Measurements from ENCODE around the gene CT47C1. TPM values are rescaled to one million over a fixed set of nuclear protein-coding genes. Genes with fewer than 3 reads are reported as not detected.

Gene CT47C1
- total RNA-seq, 1 experiment from 2014 or later, result not detected

DNA sequence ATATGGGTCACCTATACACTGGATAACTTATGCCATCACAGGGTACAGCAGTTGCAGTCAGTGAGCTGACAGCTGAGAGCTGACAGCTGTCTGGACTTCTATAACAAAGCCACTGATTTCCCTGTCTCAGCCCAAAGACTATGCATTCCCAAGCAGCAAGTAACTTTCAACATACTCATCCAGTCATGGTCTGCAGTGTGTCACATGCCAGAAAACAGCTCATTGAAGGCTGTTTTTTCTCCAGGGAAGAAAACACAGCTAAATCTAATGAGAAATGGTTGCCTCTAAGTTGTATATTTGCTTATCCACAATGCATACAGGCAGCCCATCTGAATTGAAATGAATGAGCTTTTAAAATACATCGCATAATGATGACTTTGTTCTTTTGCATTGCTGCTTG, 48.5 kb downstream of the CT47C1 start:
- Histone ChIP-seq H2BK120ac (ENCODE audit: low read depth, low read length, poor library complexity, severe bottlenecking) (no peak overlapping the region), H3K27ac (ENCODE audit: insufficient read length, low read depth, low read length) (no peak overlapping the region), H3K9ac (ENCODE audit: extremely low read depth, insufficient read length, low read length) (no peak overlapping the region), H3K79me2 (ENCODE audit: insufficient read depth, low read length) (no peaks in the 10 kb centered on the region), H2BK20ac (ENCODE audit: low read depth, low read length, poor library complexity, severe bottlenecking) (no peak overlapping the region), H3K4me2 (ENCODE audit: insufficient read depth, insufficient read length, low read length) (no peak overlapping the region), H3K4me1 (ENCODE audit: insufficient read depth, low read length) (no peaks in the 10 kb centered on the region), H3K79me1 (ENCODE audit: insufficient read depth, low read depth, low read length, poor library complexity, severe bottlenecking) (no peaks in the 10 kb centered on the region), H3K27me3 (ENCODE audit: insufficient read depth, low read length) (no peaks in the 10 kb centered on the region), H3K23me2 (ENCODE audit: insufficient read length, low read depth, low read length, poor library complexity, severe bottlenecking) (no peaks in the 10 kb centered on the region), H4K20me1 (ENCODE audit: control insufficient read depth, insufficient read depth, insufficient read length) (no peaks in the 10 kb centered on the region), H3K18ac (ENCODE audit: insufficient read length, low read depth, low read length) (no peak overlapping the region), H3K23ac (ENCODE audit: insufficient read length, low read depth, low read length) (no peak overlapping the region), H2BK12ac (ENCODE audit: insufficient read length, low read depth, low read length) (no peak overlapping the region), H2AFZ (ENCODE audit: low read length) (no peak overlapping the region), H3K9me3 (ENCODE audit: control insufficient read depth, low read depth, low read length) (peaks cover 23% of the 10 kb centered on the region), H3K4ac (ENCODE audit: low read depth, low read length) (no peak overlapping the region), H2BK15ac (ENCODE audit: low read depth, low read length) (no peak overlapping the region), H2BK5ac (ENCODE audit: insufficient read length, low read length) (no peak overlapping the region), H2AK5ac (ENCODE audit: insufficient read length, low read length) (no peak overlapping the region), H3K56ac (ENCODE audit: insufficient read length, low read depth, low read length) (no peak overlapping the region), H4K91ac (ENCODE audit: insufficient read length, low read depth, low read length) (no peak overlapping the region), H4K8ac (replicated peaks; ENCODE audit: insufficient read length, low read depth, low read length) (no peak overlapping the region), H3T11ph (ENCODE audit: low read length) (no peak overlapping the region), H3K14ac (ENCODE audit: insufficient read depth, low read length) (no peak overlapping the region), H4K5ac (ENCODE audit: insufficient read length, low read depth, low read length) (no peak overlapping the region)
- Mint-ChIP-seq H3K4me3 (no peak overlapping the region), H3K27ac (no peak overlapping the region), H3K9me3 (peaks cover 52 to 58% of the 10 kb centered on the region in 2 experiments), H3K27me3 (ENCODE audit: low read depth) (no peaks in the 10 kb centered on the region; the same call in none of the 2 replicates), H3K4me1 (no peaks in the 10 kb centered on the region), H3K36me3 (ENCODE audit: insufficient read depth in 1 of 3, low read depth in 3 of 3) (no peaks in the 10 kb centered on the region; a peak in 1 of 7 replicates)
- WGBS (ENCODE audit: extremely low coverage, insufficient read length, low lambda C conversion rate), result no CpG with 5 or more reads among the region's 1 CpG
- no peak for DNase-seq
- TF ChIP-seq, protein P1, sequence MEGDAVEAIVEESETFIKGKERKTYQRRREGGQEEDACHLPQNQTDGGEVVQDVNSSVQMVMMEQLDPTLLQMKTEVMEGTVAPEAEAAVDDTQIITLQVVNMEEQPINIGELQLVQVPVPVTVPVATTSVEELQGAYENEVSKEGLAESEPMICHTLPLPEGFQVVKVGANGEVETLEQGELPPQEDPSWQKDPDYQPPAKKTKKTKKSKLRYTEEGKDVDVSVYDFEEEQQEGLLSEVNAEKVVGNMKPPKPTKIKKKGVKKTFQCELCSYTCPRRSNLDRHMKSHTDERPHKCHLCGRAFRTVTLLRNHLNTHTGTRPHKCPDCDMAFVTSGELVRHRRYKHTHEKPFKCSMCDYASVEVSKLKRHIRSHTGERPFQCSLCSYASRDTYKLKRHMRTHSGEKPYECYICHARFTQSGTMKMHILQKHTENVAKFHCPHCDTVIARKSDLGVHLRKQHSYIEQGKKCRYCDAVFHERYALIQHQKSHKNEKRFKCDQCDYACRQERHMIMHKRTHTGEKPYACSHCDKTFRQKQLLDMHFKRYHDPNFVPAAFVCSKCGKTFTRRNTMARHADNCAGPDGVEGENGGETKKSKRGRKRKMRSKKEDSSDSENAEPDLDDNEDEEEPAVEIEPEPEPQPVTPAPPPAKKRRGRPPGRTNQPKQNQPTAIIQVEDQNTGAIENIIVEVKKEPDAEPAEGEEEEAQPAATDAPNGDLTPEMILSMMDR (conservative IDR thresholded peaks at IDR 0.05), result no peak

Other genes starting within 250 kb of the CT47C1 start
- 2.1 and 2.6 TPM in 2 replicates for gene ZCCHC12, start 249.2 kb upstream of the CT47C1 start, total RNA-seq (2021)
- gene LONRF3, start 98.4 kb upstream of the CT47C1 start, total RNA-seq (2021), result 0.33 and 0.39 TPM in 2 replicates
- gene KIAA1210, start 54.8 kb downstream of the CT47C1 start, total RNA-seq (2021), result not detected in 2 replicates
- 133 TPM in 2 replicates for gene PGRMC1, start 163.3 kb downstream of the CT47C1 start, total RNA-seq (2021)